GM06990 (cell line): ENCODE results near the gene FRMD4A.
A peak's percentile ranks its signal among the peaks of the same experiment; 100 is the strongest.
"Not testable (repeated sequence)": the region's sequence is repeated elsewhere in the genome, so short reads cannot be mapped to it uniquely, and the experiment has no call there.

ENCODE experiments used
- DNase-seq: peaks from one replicate; pipeline ENCODE4 v3.0.0-alpha.2; 2011; ENCODE audit not compliant: insufficient read length; ENCODE audit errors: extremely low read depth
- H3K27me3 ChIP-seq: replicated peaks from 2 replicates; pipeline ENCODE4 v1.6.0; 2011; ENCODE audit warnings: low read length; ENCODE audit not compliant: control insufficient read depth, insufficient read depth
- H3K36me3 ChIP-seq: 2 replicates; pipeline ENCODE4 v1.5.1; 2011; ENCODE audit warnings: low read length; ENCODE audit not compliant: control insufficient read depth, insufficient read depth
- H3K4me3 ChIP-seq: replicated peaks from 2 replicates; pipeline ENCODE4 v1.5.1; 2011; ENCODE audit warnings: low read depth, mild to moderate bottlenecking, control low read depth, low read length
- CTCF ChIP-seq: IDR thresholded peaks from 2 replicates; pipeline ENCODE4 v1.5.1; 2011; ENCODE audit warnings: low read length, control low read depth, mild to moderate bottlenecking, inconsistent platforms; ENCODE audit not compliant: insufficient read depth, poor library complexity, severe bottlenecking

The FRMD4A gene

GRCh38 chr10:13831711-13832141 is 499.0 kb downstream of the FRMD4A start:
- H3K36me3 ChIP-seq = no peaks in the 10 kb centered on the region; the same call in 1 of the 2 replicates
- no peaks in the 10 kb centered on the region for H3K27me3 ChIP-seq
- no peak overlapping the region for H3K4me3 ChIP-seq
- DNase-seq = peak; percentile 60
- TF ChIP-seq CTCF = no peak

GRCh38 chr10:13830385-13830784 is 500.3 kb downstream of the FRMD4A start:
- no peak for DNase-seq
- H3K36me3 ChIP-seq = no peaks in the 10 kb centered on the region; the same call in none of the 2 replicates
- no peaks in the 10 kb centered on the region for H3K27me3 ChIP-seq
- TF ChIP-seq CTCF = no peak
- H3K4me3 ChIP-seq = no peak overlapping the region

GRCh38 chr10:13829790-13830189 is 500.9 kb downstream of the FRMD4A start:
- DNase-seq = no peak
- H3K4me3 ChIP-seq = no peak overlapping the region

GRCh38 chr10:13828284-13828683 is 502.4 kb downstream of the FRMD4A start:
- not testable (repeated sequence) for H3K4me3 ChIP-seq, H3K36me3 ChIP-seq, H3K27me3 ChIP-seq, DNase-seq

More at GRCh38 chr10:13829790-13830189, 500.9 kb downstream of the FRMD4A start:
- Histone ChIP-seq H3K27me3 (no peaks in the 10 kb centered on the region), H3K36me3 (no peaks in the 10 kb centered on the region; the same call in none of the 2 replicates)
- no peak for TF ChIP-seq CTCF

GRCh38 chr10:13827076-13827797 is 503.5 kb downstream of the FRMD4A start:
- DNase-seq = no peak
- Histone ChIP-seq H3K36me3 (peaks cover 2% of the 10 kb centered on the region), H3K27me3 (no peaks in the 10 kb centered on the region), H3K4me3 (no peak overlapping the region)
- TF ChIP-seq CTCF = no peak

GRCh38 chr10:13823709-13824405 is 506.9 kb downstream of the FRMD4A start:
- peaks cover 3% of the 10 kb centered on the region; the same call in 1 of the 2 replicates for H3K36me3 ChIP-seq
- no peak overlapping the region for H3K4me3 ChIP-seq
- no peak for TF ChIP-seq CTCF
- H3K27me3 ChIP-seq = no peaks in the 10 kb centered on the region
- no peak for DNase-seq
